ENCODE results near the gene IAH1.

- TF ChIP-seq, protein P1, sequence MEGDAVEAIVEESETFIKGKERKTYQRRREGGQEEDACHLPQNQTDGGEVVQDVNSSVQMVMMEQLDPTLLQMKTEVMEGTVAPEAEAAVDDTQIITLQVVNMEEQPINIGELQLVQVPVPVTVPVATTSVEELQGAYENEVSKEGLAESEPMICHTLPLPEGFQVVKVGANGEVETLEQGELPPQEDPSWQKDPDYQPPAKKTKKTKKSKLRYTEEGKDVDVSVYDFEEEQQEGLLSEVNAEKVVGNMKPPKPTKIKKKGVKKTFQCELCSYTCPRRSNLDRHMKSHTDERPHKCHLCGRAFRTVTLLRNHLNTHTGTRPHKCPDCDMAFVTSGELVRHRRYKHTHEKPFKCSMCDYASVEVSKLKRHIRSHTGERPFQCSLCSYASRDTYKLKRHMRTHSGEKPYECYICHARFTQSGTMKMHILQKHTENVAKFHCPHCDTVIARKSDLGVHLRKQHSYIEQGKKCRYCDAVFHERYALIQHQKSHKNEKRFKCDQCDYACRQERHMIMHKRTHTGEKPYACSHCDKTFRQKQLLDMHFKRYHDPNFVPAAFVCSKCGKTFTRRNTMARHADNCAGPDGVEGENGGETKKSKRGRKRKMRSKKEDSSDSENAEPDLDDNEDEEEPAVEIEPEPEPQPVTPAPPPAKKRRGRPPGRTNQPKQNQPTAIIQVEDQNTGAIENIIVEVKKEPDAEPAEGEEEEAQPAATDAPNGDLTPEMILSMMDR (optimal IDR thresholded peaks at IDR 0.05 in 1 of 3, IDR thresholded peaks at IDR 0.05 in 1 of 3, conservative IDR thresholded peaks at IDR 0.05 in 1 of 3; ENCODE audit: extremely low read depth in 1 of 3, insufficient read depth in 2 of 3, low read length in 3 of 3), result no peak
- TF ChIP-seq EZH2 (IDR thresholded peaks at IDR 0.05; ENCODE audit: low read length), result no peak
These were observed at the start of gene IAH1 for GRCh38 chr2:9474361-9475057.
